Measurements from ENCODE around the gene WDR54.

- TF ChIP-seq CTCF (IDR thresholded peaks at IDR 0.05; ENCODE audit: low read depth, low read length, poor library complexity, severe bottlenecking) = no peak
- no peak for TF ChIP-seq EZH2phosphoT487 (IDR thresholded peaks at IDR 0.05; ENCODE audit: borderline replicate concordance, low read length)
Measured at GRCh38 chr2:74373985-74374384, 47.5 kb upstream of the WDR54 start.
